MM.1S (cell line): ENCODE data around the gene PRKCA.

Source experiments
- DNase-seq: peaks from one replicate; pipeline ENCODE4 v3.0.0-alpha.2; 2015
- H2AFZ ChIP-seq: fragments of 300-600 bp; sonication (generic); 2 replicates; pipeline ENCODE4 v1.6.0; 2016; ENCODE audit warnings: antibody characterized with exemption, low read length
- H3F3A ChIP-seq: fragments of 300-600 bp; sonication (generic); 2 replicates; pipeline ENCODE4 v1.6.1; 2016; ENCODE audit warnings: mild to moderate bottlenecking, antibody characterized with exemption, low read length, moderate library complexity, mixed read lengths; ENCODE audit not compliant: insufficient read depth
- H3K27ac ChIP-seq: fragments of 300-600 bp; sonication (generic); 2 replicates; pipeline ENCODE4 v1.5.1; 2016; ENCODE audit warnings: mild to moderate bottlenecking, low read length
- H3K27me3 ChIP-seq: fragments of 300-600 bp; sonication (generic); replicated peaks from 2 replicates; pipeline ENCODE4 v1.6.0; 2016; ENCODE audit warnings: low read length; ENCODE audit not compliant: insufficient read depth
- H3K36me3 ChIP-seq: fragments of 300-600 bp; sonication (generic); replicated peaks from 2 replicates; pipeline ENCODE4 v1.6.1; 2016; ENCODE audit warnings: mild to moderate bottlenecking, low read length, mixed read lengths; ENCODE audit not compliant: insufficient read depth
- H3K4me1 ChIP-seq: fragments of 300-600 bp; sonication (generic); 2 replicates; pipeline ENCODE4 v1.6.1; 2016; ENCODE audit warnings: low read length, mixed read lengths
- H3K4me2 ChIP-seq: fragments of 300-600 bp; sonication (generic); 2 replicates; pipeline ENCODE4 v1.6.0; 2016; ENCODE audit warnings: low read depth, low read length
- H3K4me3 ChIP-seq: fragments of 300-600 bp; sonication (generic); 2 replicates; pipeline ENCODE4 v1.5.1; 2016; ENCODE audit warnings: low read length, mixed read lengths
- H3K79me2 ChIP-seq: fragments of 300-600 bp; sonication (generic); 2 replicates; pipeline ENCODE4 v1.6.1; 2016; ENCODE audit warnings: mixed run types, low read length, mixed read lengths
- H3K9ac ChIP-seq: fragments of 300-600 bp; sonication (generic); 2 replicates; pipeline ENCODE4 v1.6.1; 2016; ENCODE audit warnings: low read length, mixed read lengths
- H3K9me2 ChIP-seq: fragments of 300-600 bp; sonication (generic); replicated peaks from 2 replicates; pipeline ENCODE4 v1.6.1; 2016; ENCODE audit warnings: mild to moderate bottlenecking, low read length, mixed read lengths; ENCODE audit not compliant: insufficient read depth
- H3K9me3 ChIP-seq: fragments of 300-600 bp; sonication (generic); replicated peaks from 2 replicates; pipeline ENCODE4 v1.6.1; 2016; ENCODE audit warnings: mild to moderate bottlenecking, low read length, mixed read lengths; ENCODE audit not compliant: insufficient read depth
- H4K20me1 ChIP-seq: fragments of 300-600 bp; sonication (generic); 2 replicates; pipeline ENCODE4 v1.6.1; 2016; ENCODE audit warnings: mild to moderate bottlenecking, low read length, moderate library complexity, mixed read lengths; ENCODE audit not compliant: insufficient read depth
- EZH2 ChIP-seq: fragments of 300-600 bp; sonication (generic); optimal IDR thresholded peaks from 2 replicates; pipeline ENCODE3; 2017; ENCODE audit warnings: low read depth, mild to moderate bottlenecking, antibody characterized with exemption, low read length, mixed read lengths
- EZH2phosphoT487 ChIP-seq: fragments of 300-600 bp; sonication (generic); IDR thresholded peaks from 2 replicates; pipeline ENCODE4 v1.6.1; 2018; ENCODE audit warnings: antibody characterized with exemption, low read length
- TF ChIP-seq, protein P1 (sequence below): fragments of 300-600 bp; sonication (generic); IDR thresholded peaks from 2 replicates; pipeline ENCODE4 v1.5.1; 2016; ENCODE audit warnings: antibody characterized with exemption, low read length, mixed read lengths

Gene PRKCA

DNA sequence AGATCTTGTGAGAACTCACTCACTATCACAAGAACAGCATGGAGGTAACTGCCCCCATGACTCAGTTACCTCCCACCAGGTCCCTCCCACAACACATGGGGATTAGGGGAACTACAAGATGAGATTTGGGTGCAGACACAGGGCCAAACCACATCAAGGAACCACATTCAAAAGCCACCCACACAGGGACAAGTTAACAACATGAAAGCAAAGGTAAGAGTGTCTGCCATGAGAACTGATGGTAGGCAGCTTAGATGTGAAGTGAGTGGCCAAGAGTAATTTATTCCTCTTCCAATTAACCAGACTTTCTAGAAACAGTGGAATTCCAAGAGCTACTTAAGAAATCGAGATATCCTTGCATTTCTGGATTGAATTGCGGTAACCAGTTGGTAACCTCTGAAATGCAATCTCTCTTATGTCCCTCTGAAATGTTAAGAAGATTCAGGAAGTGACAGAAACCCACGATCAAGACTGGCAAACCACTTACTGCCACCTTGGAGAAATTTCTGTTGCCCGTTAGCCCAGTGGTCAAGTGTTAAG is 365.1 kb downstream of the PRKCA start:
- H3K4me2 ChIP-seq: no peak overlapping the region
- no peak overlapping the region for H3K4me3 ChIP-seq
- no peaks in the 10 kb centered on the region for H3K9me2 ChIP-seq
- no peak for DNase-seq
- H3F3A ChIP-seq: 0 out of 2 replicates have a peak, but pooled peaks cover 4% of the 10 kb centered on the region
- H3K9ac ChIP-seq: no peak overlapping the region
- H3K36me3 ChIP-seq: no peaks in the 10 kb centered on the region
- no peak overlapping the region for H3K27ac ChIP-seq
- TF ChIP-seq EZH2 (no peak), EZH2phosphoT487 (no peak)
- TF ChIP-seq, protein P1, sequence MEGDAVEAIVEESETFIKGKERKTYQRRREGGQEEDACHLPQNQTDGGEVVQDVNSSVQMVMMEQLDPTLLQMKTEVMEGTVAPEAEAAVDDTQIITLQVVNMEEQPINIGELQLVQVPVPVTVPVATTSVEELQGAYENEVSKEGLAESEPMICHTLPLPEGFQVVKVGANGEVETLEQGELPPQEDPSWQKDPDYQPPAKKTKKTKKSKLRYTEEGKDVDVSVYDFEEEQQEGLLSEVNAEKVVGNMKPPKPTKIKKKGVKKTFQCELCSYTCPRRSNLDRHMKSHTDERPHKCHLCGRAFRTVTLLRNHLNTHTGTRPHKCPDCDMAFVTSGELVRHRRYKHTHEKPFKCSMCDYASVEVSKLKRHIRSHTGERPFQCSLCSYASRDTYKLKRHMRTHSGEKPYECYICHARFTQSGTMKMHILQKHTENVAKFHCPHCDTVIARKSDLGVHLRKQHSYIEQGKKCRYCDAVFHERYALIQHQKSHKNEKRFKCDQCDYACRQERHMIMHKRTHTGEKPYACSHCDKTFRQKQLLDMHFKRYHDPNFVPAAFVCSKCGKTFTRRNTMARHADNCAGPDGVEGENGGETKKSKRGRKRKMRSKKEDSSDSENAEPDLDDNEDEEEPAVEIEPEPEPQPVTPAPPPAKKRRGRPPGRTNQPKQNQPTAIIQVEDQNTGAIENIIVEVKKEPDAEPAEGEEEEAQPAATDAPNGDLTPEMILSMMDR: no peak
- H3K27me3 ChIP-seq: no peaks in the 10 kb centered on the region
- no peaks in the 10 kb centered on the region for H3K9me3 ChIP-seq
- H4K20me1 ChIP-seq: no peaks in the 10 kb centered on the region
- no peak overlapping the region for H2AFZ ChIP-seq
- no peaks in the 10 kb centered on the region for H3K79me2 ChIP-seq
- H3K4me1 ChIP-seq: no peaks in the 10 kb centered on the region

DNA sequence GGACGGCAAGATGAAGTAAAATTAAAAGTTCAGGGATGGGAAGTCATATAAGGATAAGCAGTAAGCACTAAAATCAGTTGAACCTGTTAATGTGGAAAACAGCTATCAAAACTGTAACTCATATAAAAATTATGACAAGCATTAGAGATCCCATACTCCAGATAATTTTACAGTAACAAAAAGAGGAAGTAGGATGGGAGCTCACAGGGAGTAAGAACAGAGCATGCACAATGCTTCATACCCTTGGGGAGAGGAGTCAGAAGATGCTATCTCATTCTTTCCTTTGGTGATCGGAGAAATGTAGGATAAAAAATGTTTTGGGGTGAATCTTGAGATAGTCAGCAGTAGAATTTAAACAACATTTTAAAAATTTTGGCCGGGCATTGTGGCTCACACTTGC is 367.8 kb downstream of the PRKCA start:
- Histone ChIP-seq H3K27ac (no peak overlapping the region), H2AFZ (no peak overlapping the region), H3K27me3 (no peaks in the 10 kb centered on the region), H3K9me3 (no peaks in the 10 kb centered on the region), H3K79me2 (no peaks in the 10 kb centered on the region), H3K4me3 (no peak overlapping the region), H3K4me1 (peaks cover 16% of the 10 kb centered on the region), H4K20me1 (no peaks in the 10 kb centered on the region), H3K9me2 (no peaks in the 10 kb centered on the region), H3F3A (peaks cover 16% of the 10 kb centered on the region), H3K4me2 (no peak overlapping the region), H3K36me3 (no peaks in the 10 kb centered on the region), H3K9ac (no peak overlapping the region)
- TF ChIP-seq EZH2phosphoT487: no peak
- no peak for TF ChIP-seq EZH2
- TF ChIP-seq, protein P1: no peak
- DNase-seq: no peak

DNA sequence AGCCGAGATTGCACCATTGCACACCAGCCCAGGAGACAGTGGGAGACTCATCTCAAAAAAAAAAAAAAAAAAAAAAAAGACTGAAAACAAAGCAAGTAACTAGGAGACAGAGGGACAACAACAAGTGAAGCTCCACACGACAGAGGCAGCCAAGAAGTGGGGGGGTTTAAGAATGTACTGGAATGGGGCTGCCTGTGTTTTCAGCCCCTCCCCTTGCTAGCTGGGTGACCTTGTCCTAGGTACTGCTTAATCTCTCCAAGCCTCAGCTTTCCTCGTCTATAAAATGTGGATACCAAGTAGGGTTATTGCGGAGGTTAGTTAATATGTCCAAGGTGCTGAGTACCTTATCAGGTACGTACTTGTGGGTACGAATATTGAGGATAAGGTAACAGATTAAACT is 368.7 kb downstream of the PRKCA start:
- Histone ChIP-seq H4K20me1 (no peaks in the 10 kb centered on the region), H3K79me2 (no peaks in the 10 kb centered on the region), H3K9me2 (no peaks in the 10 kb centered on the region), H3K4me1 (peaks cover 16% of the 10 kb centered on the region), H2AFZ (no peak overlapping the region), H3F3A (peaks cover 16% of the 10 kb centered on the region), H3K27me3 (no peaks in the 10 kb centered on the region), H3K27ac (no peak overlapping the region), H3K9me3 (no peaks in the 10 kb centered on the region), H3K9ac (no peak overlapping the region), H3K36me3 (no peaks in the 10 kb centered on the region), H3K4me2 (no peak overlapping the region), H3K4me3 (no peak overlapping the region)
- no peak for DNase-seq
- TF ChIP-seq EZH2phosphoT487: no peak
- no peak for TF ChIP-seq EZH2
- TF ChIP-seq, protein P1: no peak
